ENCODE data around the gene ENTR1. TPM values are rescaled to one million over a fixed set of nuclear protein-coding genes. Genes with fewer than 3 reads are reported as not detected.

The ENTR1 gene
- total RNA-seq, 4 donors from 2014 or later, result 29.9 to 193 (median 50.2) TPM

DNA sequence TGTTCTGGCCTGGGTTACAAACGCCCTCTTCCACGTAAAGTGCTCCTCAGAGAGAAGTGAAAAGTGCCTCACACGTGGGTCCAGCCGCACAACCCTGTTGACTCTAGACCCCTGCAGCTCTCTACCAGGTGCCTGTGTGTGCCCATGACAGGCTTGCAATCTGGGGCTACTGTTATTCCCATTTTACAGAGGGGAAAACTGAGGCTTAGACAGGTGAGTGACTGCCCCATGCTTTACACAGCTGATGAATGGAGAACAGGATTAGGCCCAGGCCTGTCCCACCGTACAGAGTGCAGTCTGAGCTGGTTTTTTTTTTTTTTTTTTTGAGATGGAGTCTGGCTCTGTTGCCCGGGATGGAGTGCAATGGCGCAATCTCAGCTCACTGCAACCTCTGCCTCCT is 35.4 kb upstream of the ENTR1 start:
- Histone ChIP-seq H3K4me3 (no peak overlapping the region), H3K27me3 (no peaks in the 10 kb centered on the region), H3K36me3 (peaks cover 0 to 100% (median 0%) of the 10 kb centered on the region in 3 donors), H3K9me3 (no peaks in the 10 kb centered on the region), H3K27ac (no peak overlapping the region), H3K4me1 (no peaks in the 10 kb centered on the region)
- TF ChIP-seq POLR2A (IDR thresholded peaks at IDR 0.05), result no peak
- TF ChIP-seq, protein P1, sequence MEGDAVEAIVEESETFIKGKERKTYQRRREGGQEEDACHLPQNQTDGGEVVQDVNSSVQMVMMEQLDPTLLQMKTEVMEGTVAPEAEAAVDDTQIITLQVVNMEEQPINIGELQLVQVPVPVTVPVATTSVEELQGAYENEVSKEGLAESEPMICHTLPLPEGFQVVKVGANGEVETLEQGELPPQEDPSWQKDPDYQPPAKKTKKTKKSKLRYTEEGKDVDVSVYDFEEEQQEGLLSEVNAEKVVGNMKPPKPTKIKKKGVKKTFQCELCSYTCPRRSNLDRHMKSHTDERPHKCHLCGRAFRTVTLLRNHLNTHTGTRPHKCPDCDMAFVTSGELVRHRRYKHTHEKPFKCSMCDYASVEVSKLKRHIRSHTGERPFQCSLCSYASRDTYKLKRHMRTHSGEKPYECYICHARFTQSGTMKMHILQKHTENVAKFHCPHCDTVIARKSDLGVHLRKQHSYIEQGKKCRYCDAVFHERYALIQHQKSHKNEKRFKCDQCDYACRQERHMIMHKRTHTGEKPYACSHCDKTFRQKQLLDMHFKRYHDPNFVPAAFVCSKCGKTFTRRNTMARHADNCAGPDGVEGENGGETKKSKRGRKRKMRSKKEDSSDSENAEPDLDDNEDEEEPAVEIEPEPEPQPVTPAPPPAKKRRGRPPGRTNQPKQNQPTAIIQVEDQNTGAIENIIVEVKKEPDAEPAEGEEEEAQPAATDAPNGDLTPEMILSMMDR (IDR thresholded peaks at IDR 0.05), result no peak
- no peak for DNase-seq

GRCh38 chr9:136444102-136444501 is 33.7 kb upstream of the ENTR1 start:
- H3K4me1 ChIP-seq, result peaks cover 0 to 6% (median 2%) of the 10 kb centered on the region in 4 donors
- H3K27me3 ChIP-seq, result no peaks in the 10 kb centered on the region
- H3K9me3 ChIP-seq, result no peaks in the 10 kb centered on the region
- H3K27ac ChIP-seq, result no peak overlapping the region
- no peak for DNase-seq
- no peak overlapping the region for H3K4me3 ChIP-seq
- H3K36me3 ChIP-seq, result peaks cover 0 to 86% (median 0%) of the 10 kb centered on the region in 3 donors
- TF ChIP-seq, protein P1 (IDR thresholded peaks at IDR 0.05), result no peak
- no peak for TF ChIP-seq POLR2A (IDR thresholded peaks at IDR 0.05)

DNA sequence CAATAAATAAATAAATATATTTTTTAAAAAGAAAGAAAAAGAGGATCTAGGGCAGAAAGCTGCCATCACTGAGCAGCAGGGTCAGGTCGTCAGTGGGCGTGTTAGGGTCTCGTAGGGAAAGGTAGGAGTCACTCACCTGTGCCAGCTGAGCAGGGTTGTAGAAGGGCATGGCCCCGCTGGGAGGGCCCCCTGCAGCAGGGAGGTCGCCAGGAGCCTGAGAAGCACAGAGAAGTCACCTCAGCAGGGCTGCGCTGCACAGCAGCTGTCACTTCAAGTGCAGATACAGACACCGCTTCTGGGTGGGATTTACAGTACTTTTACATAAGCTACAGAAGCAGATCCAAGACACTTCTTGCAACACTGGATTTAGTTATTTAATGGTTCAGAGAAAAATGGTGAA is 33.3 kb upstream of the ENTR1 start:
- H3K4me1 ChIP-seq, result peaks cover 0 to 7% (median 3%) of the 10 kb centered on the region in 4 donors
- H3K27me3 ChIP-seq, result no peaks in the 10 kb centered on the region
- H3K27ac ChIP-seq, result no peak overlapping the region
- no peak for DNase-seq
- H3K9me3 ChIP-seq, result no peaks in the 10 kb centered on the region
- H3K36me3 ChIP-seq, result peaks cover 0 to 82% (median 0%) of the 10 kb centered on the region in 3 donors
- H3K4me3 ChIP-seq, result no peak overlapping the region
- TF ChIP-seq, protein P1 (IDR thresholded peaks at IDR 0.05), result no peak
- no peak for TF ChIP-seq POLR2A (IDR thresholded peaks at IDR 0.05)

DNA sequence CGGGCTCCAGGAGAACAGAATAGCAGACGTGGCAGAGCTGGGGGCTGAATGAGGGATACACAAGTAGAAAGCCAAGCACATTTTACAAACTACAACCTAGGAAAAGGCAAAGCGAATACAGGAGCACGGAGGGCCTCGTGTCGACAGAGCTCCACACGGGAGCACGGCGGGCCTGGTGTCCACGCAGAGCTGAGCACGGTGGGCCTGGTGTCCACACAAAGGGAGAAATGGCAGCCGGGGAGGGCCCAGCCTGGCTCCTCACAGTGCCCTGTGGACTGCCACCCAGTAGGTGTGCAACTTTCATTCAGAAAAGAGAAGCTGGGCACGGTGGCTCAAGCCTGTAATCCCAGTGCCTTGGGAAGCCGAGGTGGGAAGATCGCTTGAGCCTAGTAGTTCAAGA is 32.7 kb upstream of the ENTR1 start:
- H3K36me3 ChIP-seq, result peaks cover 0 to 76% (median 0%) of the 10 kb centered on the region in 3 donors
- no peak for TF ChIP-seq POLR2A (IDR thresholded peaks at IDR 0.05)
- TF ChIP-seq, protein P1 (IDR thresholded peaks at IDR 0.05), result no peak

GRCh38 chr9:136442265-136442664 is 31.9 kb upstream of the ENTR1 start:
- no peak for TF ChIP-seq POLR2A (IDR thresholded peaks at IDR 0.05)
- TF ChIP-seq, protein P1 (IDR thresholded peaks at IDR 0.05), result no peak
- H3K36me3 ChIP-seq, result peaks cover 0 to 68% (median 0%) of the 10 kb centered on the region in 3 donors
- DNase-seq, result no peak

More for the DNA sequence above, 32.7 kb upstream of the ENTR1 start:
- DNase-seq, result no peak
- H3K4me1 ChIP-seq, result peaks cover 0 to 13% (median 8%) of the 10 kb centered on the region in 4 donors
- H3K27me3 ChIP-seq, result no peaks in the 10 kb centered on the region
- H3K4me3 ChIP-seq, result no peak overlapping the region
- H3K27ac ChIP-seq, result no peak overlapping the region
- no peaks in the 10 kb centered on the region for H3K9me3 ChIP-seq

More at GRCh38 chr9:136442265-136442664, 31.9 kb upstream of the ENTR1 start:
- no peaks in the 10 kb centered on the region for H3K9me3 ChIP-seq
- no peak overlapping the region for H3K4me3 ChIP-seq
- peaks cover 0 to 21% (median 16%) of the 10 kb centered on the region in 4 donors for H3K4me1 ChIP-seq
- no peak overlapping the region for H3K27ac ChIP-seq
- no peaks in the 10 kb centered on the region for H3K27me3 ChIP-seq
